Skeletal muscle cell (primary cell): Measurements from ENCODE around the gene KLK1.
"Not testable (repeated sequence)": the region's sequence is repeated elsewhere in the genome, so short reads cannot be mapped to it uniquely, and the experiment has no call there.

Source experiments
- DNase-seq: peaks from one replicate; pipeline ENCODE4 v3.0.0-alpha.2; 2010; ENCODE audit warnings: low read depth
- H3K4me3 ChIP-seq: 2 replicates; pipeline ENCODE4 v1.5.1; 2011; ENCODE audit warnings: low read depth, mild to moderate bottlenecking, control low read depth, low read length, moderate library complexity

Gene KLK1

DNA sequence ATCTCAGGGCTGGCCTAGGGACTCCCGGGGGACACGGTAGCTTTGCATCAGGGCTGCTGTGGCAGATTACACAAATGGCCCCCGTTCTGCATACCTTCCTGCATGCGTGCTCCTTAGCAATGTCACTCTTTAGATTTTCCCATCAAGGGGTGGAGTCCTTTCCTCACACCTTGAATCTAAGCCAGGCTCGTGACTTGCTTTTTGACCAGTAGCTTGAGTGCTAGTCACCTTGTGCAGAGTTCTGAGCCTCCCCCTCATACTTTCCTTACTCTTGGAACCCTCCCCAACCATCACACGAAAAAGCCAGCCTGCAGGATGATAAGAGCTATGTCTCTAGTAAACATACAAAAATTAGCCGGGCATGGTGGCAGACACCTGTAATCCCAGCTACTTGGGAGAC, 50.1 kb downstream of the KLK1 start:
- not testable (repeated sequence) for DNase-seq, H3K4me3 ChIP-seq

DNA sequence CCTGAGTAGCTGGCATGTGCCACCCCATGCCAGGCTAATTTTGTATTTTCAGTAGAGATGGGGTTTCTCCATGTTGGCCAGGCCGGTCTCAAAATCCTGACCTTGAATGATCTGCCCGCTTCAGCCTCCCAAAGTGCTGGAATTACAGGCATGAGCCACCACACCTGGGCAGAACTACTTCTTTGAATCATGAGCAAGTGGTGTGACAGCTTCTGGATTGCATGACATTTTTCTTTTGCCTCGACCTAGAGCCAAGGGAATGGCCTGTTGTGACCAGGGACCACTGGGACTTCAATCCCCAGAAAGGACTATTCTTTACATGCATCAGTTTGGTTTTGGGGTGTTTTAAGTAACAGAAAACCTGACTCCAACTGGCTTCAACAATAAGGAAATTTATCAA, 50.7 kb downstream of the KLK1 start:
- H3K4me3 ChIP-seq, DNase-seq: not testable (repeated sequence)

DNA sequence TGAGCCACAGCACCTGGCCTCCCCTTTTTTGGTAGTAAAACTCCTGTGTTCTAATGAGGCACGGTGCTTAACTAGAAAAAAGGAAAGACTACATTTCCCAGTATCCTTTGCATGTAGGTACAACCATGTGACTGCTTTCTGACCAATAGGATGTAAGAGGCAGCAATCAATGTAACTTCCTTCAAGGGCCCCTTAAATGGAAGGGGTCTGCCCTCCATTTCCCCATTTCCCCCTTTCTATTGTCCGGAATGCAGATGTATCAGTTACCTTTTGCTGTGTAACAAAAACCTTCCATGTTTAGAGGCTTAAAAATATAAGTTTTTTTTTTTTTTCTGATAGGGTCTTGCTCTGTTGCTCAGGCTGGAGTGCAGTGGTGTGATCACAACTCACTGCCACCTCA, 51.1 kb downstream of the KLK1 start:
- DNase-seq: no peak
- H3K4me3 ChIP-seq: no peak overlapping the region

DNA sequence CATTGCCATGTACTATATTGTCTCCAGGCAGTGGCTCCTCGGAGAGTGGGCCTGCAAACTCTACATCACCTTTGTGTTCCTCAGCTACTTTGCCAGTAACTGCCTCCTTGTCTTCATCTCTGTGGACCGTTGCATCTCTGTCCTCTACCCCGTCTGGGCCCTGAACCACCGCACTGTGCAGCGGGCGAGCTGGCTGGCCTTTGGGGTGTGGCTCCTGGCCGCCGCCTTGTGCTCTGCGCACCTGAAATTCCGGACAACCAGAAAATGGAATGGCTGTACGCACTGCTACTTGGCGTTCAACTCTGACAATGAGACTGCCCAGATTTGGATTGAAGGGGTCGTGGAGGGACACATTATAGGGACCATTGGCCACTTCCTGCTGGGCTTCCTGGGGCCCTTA, 52.7 kb downstream of the KLK1 start:
- no peak overlapping the region for H3K4me3 ChIP-seq
- no peak for DNase-seq

DNA sequence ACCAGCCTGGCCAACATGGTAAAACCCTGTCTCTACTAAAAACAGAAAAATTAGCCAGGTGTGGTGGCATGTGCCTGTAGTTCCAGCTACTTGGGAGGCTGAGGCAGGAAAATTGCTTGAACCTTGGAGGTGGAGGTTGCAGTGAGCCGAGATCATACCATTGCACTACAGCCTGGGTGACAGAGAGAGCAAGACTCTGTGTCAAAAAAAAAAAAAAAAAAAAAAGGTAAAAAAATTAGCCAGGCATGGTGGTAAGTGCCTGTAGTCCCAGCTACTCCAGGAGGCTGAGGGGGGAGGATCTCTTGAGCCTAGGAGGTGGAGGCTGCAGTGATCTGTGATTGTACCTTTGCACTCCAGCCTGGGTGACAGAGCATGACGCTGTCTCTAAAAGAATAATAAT, 53.4 kb downstream of the KLK1 start, which contains the start of gene GPR32:
GPR32 (plus strand) TSS at position 301 of the 400 bp plus-strand sequence. CDS start 137 bp downstream, outside the sequence.
- H3K4me3 ChIP-seq, DNase-seq: not testable (repeated sequence)
